HEK293 (cell line): Measurements from ENCODE around the gene LNX1.

ENCODE experiments used
- CTCF ChIA-PET: fragments of 350-600 bp; formaldehyde crosslinking; extraction: SDS; loops from one replicate; lab custom pipeline; 2021; ENCODE audit warnings: antibody characterized with exemption; lab: Yijun Ruan, JAX
- POLR2A ChIA-PET: fragments of 300-600 bp; formaldehyde crosslinking; extraction: SDS; loops from one replicate; lab custom pipeline; 2020; ENCODE audit warnings: antibody characterized with exemption, inconsistent platforms; lab: Yijun Ruan, JAX
- H3K27ac ChIP-seq: fragments of 200-500 bp; sonication (Bioruptor generic); 2 replicates; pipeline ENCODE4 v1.5.1; 2014; ENCODE audit warnings: low read depth, low read length, control low read depth, inconsistent platforms; ENCODE audit errors: extremely low read depth
- H3K36me3 ChIP-seq, 2 experiments: fragments of 200-500 bp in 1 of 2; sonication (Bioruptor generic) in 1 of 2; 1 replicate in 1 of 2; 2 replicates in 1 of 2; pipeline ENCODE4 v1.5.1; 2014 to 2017; ENCODE audit warnings: inconsistent platforms in 2 of 2, low read length in 2 of 2; ENCODE audit not compliant: control insufficient read depth in 2 of 2, insufficient read depth in 1 of 2
- H3K4me1 ChIP-seq: fragments of 200-500 bp; sonication (Bioruptor generic); 2 replicates; pipeline ENCODE4 v1.5.1; 2014; ENCODE audit warnings: mild to moderate bottlenecking, low read length, inconsistent platforms; ENCODE audit not compliant: control insufficient read depth, insufficient read depth
- H3K4me3 ChIP-seq: 2 replicates; pipeline ENCODE4 v1.5.1; 2011; ENCODE audit warnings: low read depth, mild to moderate bottlenecking, control low read depth, low read length, moderate library complexity
- H3K9me3 ChIP-seq: fragments of 200-500 bp; sonication (Bioruptor generic); 2 replicates; pipeline ENCODE4 v1.5.1; 2014; ENCODE audit warnings: low read depth, low read length, inconsistent platforms; ENCODE audit not compliant: control insufficient read depth, insufficient read depth
- HOXC10 ChIP-seq: sonication (generic); formaldehyde crosslinking; IDR thresholded peaks from 2 replicates; pipeline ENCODE4 v1.8.1; 2023; ENCODE audit warnings: mild to moderate bottlenecking, missing genetic modification reagents
- IKZF3 ChIP-seq: fragments of 450-650 bp; IDR thresholded peaks from 2 replicates; pipeline ENCODE4 v1.5.0; 2018; ENCODE audit warnings: missing biosample characterization, mild to moderate bottlenecking, missing genetic modification characterization, moderate library complexity
- KLF7 ChIP-seq: fragments of 450-650 bp; formaldehyde crosslinking; IDR thresholded peaks from 2 replicates; pipeline ENCODE4 v1.5.1; 2016; ENCODE audit warnings: missing biosample characterization, missing genetic modification characterization, borderline replicate concordance
- OSR2 ChIP-seq: fragments of 450-650 bp; formaldehyde crosslinking; IDR thresholded peaks from 2 replicates; pipeline ENCODE4 v1.5.1; 2016; ENCODE audit warnings: missing biosample characterization, missing genetic modification characterization
- SP2 ChIP-seq: fragments of 450-650 bp; formaldehyde crosslinking; IDR thresholded peaks from 2 replicates; pipeline ENCODE4 v1.5.1; 2016; ENCODE audit warnings: missing biosample characterization, missing genetic modification characterization
- WT1 ChIP-seq: fragments of 450-650 bp; formaldehyde crosslinking; IDR thresholded peaks from 2 replicates; pipeline ENCODE4 v1.5.1; 2016; ENCODE audit warnings: missing biosample characterization, missing genetic modification characterization
- ZBTB21 ChIP-seq: fragments of 450-650 bp; formaldehyde crosslinking; IDR thresholded peaks from 2 replicates; pipeline ENCODE4 v1.5.1; 2017; ENCODE audit warnings: missing biosample characterization, missing genetic modification characterization
- ZNF112 ChIP-seq: fragments of 450-650 bp; formaldehyde crosslinking; IDR thresholded peaks from 2 replicates; pipeline ENCODE4 v1.5.0; 2017; ENCODE audit warnings: missing biosample characterization, missing genetic modification characterization
- ZNF146 ChIP-seq: fragments of 450-650 bp; formaldehyde crosslinking; IDR thresholded peaks from 2 replicates; pipeline ENCODE4 v1.5.1; 2016; ENCODE audit warnings: missing biosample characterization, missing genetic modification characterization
- ZNF48 ChIP-seq: fragments of 450-650 bp; formaldehyde crosslinking; IDR thresholded peaks from 2 replicates; pipeline ENCODE4 v1.5.1; 2016; ENCODE audit warnings: missing biosample characterization, missing genetic modification characterization
- ZNF555 ChIP-seq: fragments of 450-650 bp; formaldehyde crosslinking; conservative IDR thresholded peaks from 2 replicates; pipeline ENCODE4 v1.5.1; 2017; ENCODE audit warnings: missing biosample characterization, mild to moderate bottlenecking, missing genetic modification characterization, inconsistent platforms
- ZNF777 ChIP-seq: fragments of 450-650 bp; formaldehyde crosslinking; IDR thresholded peaks from 2 replicates; pipeline ENCODE4 v1.5.1; 2017; ENCODE audit warnings: missing biosample characterization, missing genetic modification characterization, borderline replicate concordance
- ZSCAN16 ChIP-seq: fragments of 450-650 bp; formaldehyde crosslinking; IDR thresholded peaks from 2 replicates; pipeline ENCODE4 v1.5.1; 2016; ENCODE audit warnings: missing biosample characterization, missing genetic modification characterization
- TF ChIP-seq, protein P1 (sequence below): fragments of 450-650 bp; formaldehyde crosslinking; IDR thresholded peaks from 2 replicates; pipeline ENCODE4 v1.5.1; 2016; ENCODE audit warnings: missing biosample characterization, missing genetic modification characterization
- TF ChIP-seq, protein P2 (sequence below): fragments of 450-650 bp; formaldehyde crosslinking; IDR thresholded peaks from 2 replicates; pipeline ENCODE4 v1.5.1; 2016; ENCODE audit warnings: missing biosample characterization, missing genetic modification characterization, borderline replicate concordance
- TF ChIP-seq, protein P3 (sequence below): sonication (generic); formaldehyde crosslinking; IDR thresholded peaks from 2 replicates; pipeline ENCODE4 v1.8.1; 2022; ENCODE audit warnings: mild to moderate bottlenecking, moderate library complexity, missing genetic modification reagents
- TF ChIP-seq, protein P4 (sequence below): fragments of 450-650 bp; formaldehyde crosslinking; IDR thresholded peaks from 2 replicates; pipeline ENCODE4 v1.5.1; 2016; ENCODE audit warnings: missing biosample characterization, missing genetic modification characterization

Gene LNX1

DNA sequence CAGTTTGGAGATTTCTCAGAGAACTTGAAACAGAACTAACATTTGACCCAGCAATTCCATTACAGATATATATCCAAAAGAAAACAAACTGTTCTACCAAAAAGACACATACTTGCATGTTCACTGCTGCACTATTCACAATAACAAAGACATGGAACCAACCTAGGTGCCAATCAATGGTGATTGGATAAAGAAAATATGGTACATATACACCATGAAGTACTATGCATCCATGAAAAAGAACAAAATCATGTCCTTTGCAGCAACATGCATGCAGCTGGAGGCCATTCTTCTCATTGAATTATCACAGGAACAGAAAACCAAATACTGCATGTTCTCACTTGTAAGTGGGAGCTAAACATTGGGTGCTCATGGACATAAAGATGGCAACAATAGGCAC is 47.6 kb upstream of the LNX1 start:
- Histone ChIP-seq H3K4me3 (no peak overlapping the region), H3K27ac (no peak overlapping the region), H3K9me3 (no peaks in the 10 kb centered on the region), H3K4me1 (no peaks in the 10 kb centered on the region), H3K36me3 (no peaks in the 10 kb centered on the region)
- ChIA-PET POLR2A (no interaction called here), CTCF (interaction anchor here (0.7 kb wide), 1 partner anchor 1931 kb away, joined by 3 read pairs; no protein-coding TSS in a partner anchor)
- TF ChIP-seq HOXC10 (CRISPR knock-in tag) (no peak), ZNF146 (tag by site-specific recombination) (peak; percentile 60; the same call in 1 of the 2 replicates)

DNA sequence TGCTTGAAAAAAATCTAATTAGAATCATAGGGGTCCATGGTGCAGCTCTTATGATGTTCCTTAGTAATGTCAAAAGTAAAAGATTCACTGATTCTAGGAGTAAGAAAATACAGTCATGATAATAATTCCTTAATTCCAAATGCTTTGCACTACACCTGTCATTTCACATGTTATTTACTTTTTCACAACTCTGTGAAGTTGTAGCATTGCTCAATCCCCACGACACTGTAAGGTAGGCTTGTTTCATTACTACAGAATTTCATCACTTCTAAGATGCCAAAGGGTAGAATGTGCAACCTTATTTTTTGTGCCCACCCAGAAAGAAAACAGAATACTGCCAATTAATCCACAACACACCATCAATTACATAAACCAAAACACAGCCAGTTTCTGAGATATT is 46.1 kb upstream of the LNX1 start:
- H3K9me3 ChIP-seq = no peaks in the 10 kb centered on the region
- H3K27ac ChIP-seq = no peak overlapping the region
- H3K4me3 ChIP-seq = no peak overlapping the region
- H3K36me3 ChIP-seq = no peaks in the 10 kb centered on the region
- ChIA-PET POLR2A (no interaction called here), CTCF (no interaction called here)
- TF ChIP-seq, protein P1, sequence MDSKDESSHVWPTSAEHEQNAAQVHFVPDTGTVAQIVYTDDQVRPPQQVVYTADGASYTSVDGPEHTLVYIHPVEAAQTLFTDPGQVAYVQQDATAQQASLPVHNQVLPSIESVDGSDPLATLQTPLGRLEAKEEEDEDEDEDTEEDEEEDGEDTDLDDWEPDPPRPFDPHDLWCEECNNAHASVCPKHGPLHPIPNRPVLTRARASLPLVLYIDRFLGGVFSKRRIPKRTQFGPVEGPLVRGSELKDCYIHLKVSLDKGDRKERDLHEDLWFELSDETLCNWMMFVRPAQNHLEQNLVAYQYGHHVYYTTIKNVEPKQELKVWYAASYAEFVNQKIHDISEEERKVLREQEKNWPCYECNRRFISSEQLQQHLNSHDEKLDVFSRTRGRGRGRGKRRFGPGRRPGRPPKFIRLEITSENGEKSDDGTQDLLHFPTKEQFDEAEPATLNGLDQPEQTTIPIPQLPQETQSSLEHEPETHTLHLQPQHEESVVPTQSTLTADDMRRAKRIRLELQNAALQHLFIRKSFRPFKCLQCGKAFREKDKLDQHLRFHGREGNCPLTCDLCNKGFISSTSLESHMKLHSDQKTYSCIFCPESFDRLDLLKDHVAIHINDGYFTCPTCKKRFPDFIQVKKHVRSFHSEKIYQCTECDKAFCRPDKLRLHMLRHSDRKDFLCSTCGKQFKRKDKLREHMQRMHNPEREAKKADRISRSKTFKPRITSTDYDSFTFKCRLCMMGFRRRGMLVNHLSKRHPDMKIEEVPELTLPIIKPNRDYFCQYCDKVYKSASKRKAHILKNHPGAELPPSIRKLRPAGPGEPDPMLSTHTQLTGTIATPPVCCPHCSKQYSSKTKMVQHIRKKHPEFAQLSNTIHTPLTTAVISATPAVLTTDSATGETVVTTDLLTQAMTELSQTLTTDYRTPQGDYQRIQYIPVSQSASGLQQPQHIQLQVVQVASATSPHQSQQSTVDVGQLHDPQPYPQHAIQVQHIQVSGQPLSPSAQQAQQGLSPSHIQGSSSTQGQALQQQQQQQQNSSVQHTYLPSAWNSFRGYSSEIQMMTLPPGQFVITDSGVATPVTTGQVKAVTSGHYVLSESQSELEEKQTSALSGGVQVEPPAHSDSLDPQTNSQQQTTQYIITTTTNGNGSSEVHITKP = no peak
- TF ChIP-seq, protein P2, sequence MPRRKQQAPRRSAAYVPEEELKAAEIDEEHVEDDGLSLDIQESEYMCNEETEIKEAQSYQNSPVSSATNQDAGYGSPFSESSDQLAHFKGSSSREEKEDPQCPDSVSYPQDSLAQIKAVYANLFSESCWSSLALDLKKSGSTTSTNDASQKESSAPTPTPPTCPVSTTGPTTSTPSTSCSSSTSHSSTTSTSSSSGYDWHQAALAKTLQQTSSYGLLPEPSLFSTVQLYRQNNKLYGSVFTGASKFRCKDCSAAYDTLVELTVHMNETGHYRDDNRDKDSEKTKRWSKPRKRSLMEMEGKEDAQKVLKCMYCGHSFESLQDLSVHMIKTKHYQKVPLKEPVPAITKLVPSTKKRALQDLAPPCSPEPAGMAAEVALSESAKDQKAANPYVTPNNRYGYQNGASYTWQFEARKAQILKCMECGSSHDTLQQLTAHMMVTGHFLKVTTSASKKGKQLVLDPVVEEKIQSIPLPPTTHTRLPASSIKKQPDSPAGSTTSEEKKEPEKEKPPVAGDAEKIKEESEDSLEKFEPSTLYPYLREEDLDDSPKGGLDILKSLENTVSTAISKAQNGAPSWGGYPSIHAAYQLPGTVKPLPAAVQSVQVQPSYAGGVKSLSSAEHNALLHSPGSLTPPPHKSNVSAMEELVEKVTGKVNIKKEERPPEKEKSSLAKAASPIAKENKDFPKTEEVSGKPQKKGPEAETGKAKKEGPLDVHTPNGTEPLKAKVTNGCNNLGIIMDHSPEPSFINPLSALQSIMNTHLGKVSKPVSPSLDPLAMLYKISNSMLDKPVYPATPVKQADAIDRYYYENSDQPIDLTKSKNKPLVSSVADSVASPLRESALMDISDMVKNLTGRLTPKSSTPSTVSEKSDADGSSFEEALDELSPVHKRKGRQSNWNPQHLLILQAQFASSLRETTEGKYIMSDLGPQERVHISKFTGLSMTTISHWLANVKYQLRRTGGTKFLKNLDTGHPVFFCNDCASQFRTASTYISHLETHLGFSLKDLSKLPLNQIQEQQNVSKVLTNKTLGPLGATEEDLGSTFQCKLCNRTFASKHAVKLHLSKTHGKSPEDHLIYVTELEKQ (tag by site-specific recombination) = no peak
- TF ChIP-seq WT1 (tag by site-specific recombination) = no peak
- TF ChIP-seq ZNF48 (tag by site-specific recombination) = no peak
- TF ChIP-seq ZNF555 = no peak
- TF ChIP-seq ZSCAN16 (tag by site-specific recombination) = no peak
- no peak for TF ChIP-seq KLF7 (tag by site-specific recombination)
- TF ChIP-seq IKZF3 (tag by site-specific recombination) = no peak
- TF ChIP-seq, protein P3, sequence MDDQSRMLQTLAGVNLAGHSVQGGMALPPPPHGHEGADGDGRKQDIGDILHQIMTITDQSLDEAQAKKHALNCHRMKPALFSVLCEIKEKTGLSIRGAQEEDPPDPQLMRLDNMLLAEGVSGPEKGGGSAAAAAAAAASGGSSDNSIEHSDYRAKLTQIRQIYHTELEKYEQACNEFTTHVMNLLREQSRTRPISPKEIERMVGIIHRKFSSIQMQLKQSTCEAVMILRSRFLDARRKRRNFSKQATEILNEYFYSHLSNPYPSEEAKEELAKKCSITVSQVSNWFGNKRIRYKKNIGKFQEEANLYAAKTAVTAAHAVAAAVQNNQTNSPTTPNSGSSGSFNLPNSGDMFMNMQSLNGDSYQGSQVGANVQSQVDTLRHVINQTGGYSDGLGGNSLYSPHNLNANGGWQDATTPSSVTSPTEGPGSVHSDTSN (CRISPR knock-in tag) = no peak
- TF ChIP-seq SP2 (tag by site-specific recombination) = no peak
- H3K4me1 ChIP-seq = no peaks in the 10 kb centered on the region

DNA sequence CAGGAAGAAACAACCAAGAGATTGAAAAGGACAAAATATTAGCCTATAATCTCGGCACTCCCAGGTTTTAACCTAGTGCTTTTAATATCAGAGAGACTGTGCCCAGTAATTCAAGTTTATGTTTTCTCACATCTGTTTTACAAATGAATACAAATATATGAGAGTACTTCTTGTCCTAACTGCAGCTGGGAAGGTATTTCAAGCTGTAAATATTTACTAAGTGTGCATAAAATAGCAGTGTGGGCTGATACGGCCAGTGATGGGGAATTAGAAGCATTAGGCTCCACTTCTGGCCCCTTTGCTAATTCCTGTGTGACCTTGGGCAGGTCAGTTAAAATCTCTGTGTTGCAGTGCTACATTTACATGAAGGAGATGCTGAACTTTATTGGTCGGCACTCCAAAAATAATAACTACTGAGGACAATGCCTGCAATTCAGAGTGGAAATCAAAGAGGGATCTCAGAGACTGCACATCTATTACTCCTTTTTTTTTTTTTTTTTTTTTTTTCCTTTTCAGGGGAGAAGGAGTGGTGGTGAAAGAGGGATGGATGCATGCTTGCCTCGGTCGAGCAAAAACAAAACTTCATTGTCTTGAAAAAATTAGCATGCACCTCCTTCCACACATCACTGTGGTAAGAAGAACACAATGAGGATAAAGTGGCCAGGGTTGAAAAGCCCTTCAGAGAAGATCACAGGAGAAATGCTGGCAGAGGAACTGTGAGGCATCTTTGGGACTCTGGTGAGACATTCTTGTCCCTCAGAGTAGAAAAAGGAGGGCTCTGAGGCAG is 44.6 kb upstream of the LNX1 start:
- POLR2A ChIA-PET = no interaction called here
- CTCF ChIA-PET = no interaction called here
- H3K9me3 ChIP-seq = no peaks in the 10 kb centered on the region
- no peak overlapping the region for H3K4me3 ChIP-seq
- no peak overlapping the region for H3K27ac ChIP-seq
- no peaks in the 10 kb centered on the region for H3K4me1 ChIP-seq
- no peaks in the 10 kb centered on the region for H3K36me3 ChIP-seq
- TF ChIP-seq ZNF777 (tag by site-specific recombination) (no peak), ZBTB21 (no peak), ZNF112 (tag by site-specific recombination) (no peak), OSR2 (tag by site-specific recombination) (no peak)
- TF ChIP-seq, protein P4, sequence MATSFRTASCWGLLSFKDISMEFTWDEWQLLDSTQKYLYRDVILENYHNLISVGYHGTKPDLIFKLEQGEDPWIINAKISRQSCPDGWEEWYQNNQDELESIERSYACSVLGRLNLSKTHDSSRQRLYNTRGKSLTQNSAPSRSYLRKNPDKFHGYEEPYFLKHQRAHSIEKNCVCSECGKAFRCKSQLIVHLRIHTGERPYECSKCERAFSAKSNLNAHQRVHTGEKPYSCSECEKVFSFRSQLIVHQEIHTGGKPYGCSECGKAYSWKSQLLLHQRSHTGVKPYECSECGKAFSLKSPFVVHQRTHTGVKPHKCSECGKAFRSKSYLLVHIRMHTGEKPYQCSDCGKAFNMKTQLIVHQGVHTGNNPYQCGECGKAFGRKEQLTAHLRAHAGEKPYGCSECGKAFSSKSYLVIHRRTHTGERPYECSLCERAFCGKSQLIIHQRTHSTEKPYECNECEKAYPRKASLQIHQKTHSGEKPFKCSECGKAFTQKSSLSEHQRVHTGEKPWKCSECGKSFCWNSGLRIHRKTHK (tag by site-specific recombination) = no peak
